Memory B cell (primary cell): ENCODE data around the gene SELENOS.
A peak's percentile ranks its signal among the peaks of the same experiment; 100 is the strongest.
"Not testable (repeated sequence)": the region's sequence is repeated elsewhere in the genome, so short reads cannot be mapped to it uniquely, and the experiment has no call there.

Experiments used
- ATAC-seq: fragments of 150-1000 bp; cut with Tn5 transposase; 2 replicates; pipeline ENCODE4 v1.10.0; 2021; ENCODE audit warnings: low read depth, mild to moderate bottlenecking, moderate library complexity
- DNase-seq, 2 donors: peaks; one replicate each; pipeline ENCODE4 v3.0.0; 2022; ENCODE audit warnings: low spot score in 2 of 2
- H3K27ac Mint-ChIP-seq: one replicate; pipeline ENCODE4 v1.8.0; 2022; ENCODE audit warnings: mild to moderate bottlenecking, moderate library complexity, mixed read lengths
- H3K27me3 Mint-ChIP-seq: one replicate; pipeline ENCODE4 v1.8.0; 2022; ENCODE audit warnings: mixed read lengths
- H3K36me3 Mint-ChIP-seq: one replicate; pipeline ENCODE4 v1.8.0; 2022; ENCODE audit warnings: mild to moderate bottlenecking, mixed read lengths
- H3K4me1 Mint-ChIP-seq: one replicate; pipeline ENCODE4 v1.8.0; 2022; ENCODE audit warnings: mixed read lengths
- H3K4me3 Mint-ChIP-seq: one replicate; pipeline ENCODE4 v1.8.0; 2022; ENCODE audit warnings: mild to moderate bottlenecking, moderate library complexity, mixed read lengths
- H3K9me3 Mint-ChIP-seq: one replicate; pipeline ENCODE4 v1.8.0; 2022; ENCODE audit warnings: mixed read lengths

SELENOS gene

DNA sequence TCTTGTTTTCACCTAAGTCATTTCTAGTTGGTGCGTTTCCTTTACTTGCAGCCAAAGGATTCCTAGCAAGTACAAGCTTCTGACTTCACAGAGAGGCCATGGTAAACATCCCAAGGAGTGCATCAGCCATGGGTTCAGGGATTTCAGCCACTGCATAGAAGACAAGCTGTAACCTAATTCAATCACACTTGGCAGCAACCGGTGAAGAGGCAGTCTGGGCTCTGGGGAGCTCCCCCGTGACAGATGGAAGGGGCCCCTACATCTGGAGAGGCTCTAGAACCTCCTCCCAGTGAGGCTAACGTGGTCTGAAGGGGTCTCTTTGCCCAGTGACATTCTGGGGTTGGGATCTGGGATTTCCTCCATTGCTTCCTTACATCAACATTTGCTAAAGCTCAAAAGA lies 26.1 kb upstream of the SELENOS start:
- ATAC-seq (no peak), DNase-seq (no peak)
- H3K4me1 Mint-ChIP-seq = no peaks in the 10 kb centered on the region
- H3K27ac Mint-ChIP-seq = no peak overlapping the region
- H3K36me3 Mint-ChIP-seq = no peaks in the 10 kb centered on the region
- peaks cover 3% of the 10 kb centered on the region for H3K27me3 Mint-ChIP-seq
- H3K4me3 Mint-ChIP-seq = no peak overlapping the region
- no peaks in the 10 kb centered on the region for H3K9me3 Mint-ChIP-seq

DNA sequence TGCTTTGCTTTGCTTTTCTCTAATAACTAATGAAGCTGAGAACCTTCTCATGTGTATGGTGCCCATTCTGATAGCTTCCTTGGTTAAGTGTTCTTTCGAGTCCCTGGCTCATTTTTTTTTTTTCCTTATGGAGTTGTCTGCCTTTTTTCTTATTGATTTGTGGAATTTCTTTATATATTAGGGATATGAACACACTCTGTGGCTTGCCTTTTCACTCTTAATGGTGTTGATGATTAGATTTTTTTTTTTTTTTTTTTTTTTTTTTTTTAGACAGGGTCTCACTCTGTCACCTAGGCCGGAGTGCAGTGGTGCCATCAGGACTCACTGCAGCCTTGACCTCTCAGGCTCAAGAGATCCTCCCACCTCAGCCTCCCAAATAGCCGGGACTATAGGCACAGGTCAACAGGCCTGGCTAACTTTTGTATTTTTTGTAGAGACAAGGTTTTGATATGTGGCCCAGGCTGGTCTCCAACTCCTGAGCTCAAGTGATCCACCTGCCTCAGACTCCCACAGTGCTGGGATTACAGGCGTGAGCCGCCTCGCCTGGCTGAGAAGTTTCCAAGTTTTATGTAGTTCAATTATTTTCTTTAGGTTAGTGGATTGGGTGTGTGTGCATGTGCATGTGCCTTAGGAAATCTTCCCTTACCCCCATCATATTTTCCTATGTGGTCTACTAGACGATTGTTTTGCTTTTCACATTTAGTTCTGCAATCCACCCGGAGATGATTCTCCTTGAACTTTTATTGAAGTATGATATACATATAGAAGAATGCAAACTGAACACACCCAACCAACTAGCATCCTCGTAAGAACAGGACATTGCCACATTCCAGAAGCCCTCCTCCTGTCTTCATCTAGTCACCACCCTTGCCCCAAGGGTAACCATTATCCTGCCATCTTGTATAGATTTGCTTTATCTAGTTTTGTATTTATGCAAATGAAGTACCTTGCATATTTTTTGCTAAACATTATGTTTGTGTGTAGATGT lies 19.4 kb upstream of the SELENOS start:
- ATAC-seq (no peak), DNase-seq (no peak)
- H3K27ac Mint-ChIP-seq = no peak overlapping the region
- no peaks in the 10 kb centered on the region for H3K9me3 Mint-ChIP-seq
- H3K4me1 Mint-ChIP-seq = peaks cover 22% of the 10 kb centered on the region
- H3K4me3 Mint-ChIP-seq = peak overlapping the region; percentile 95
- no peaks in the 10 kb centered on the region for H3K27me3 Mint-ChIP-seq
- no peaks in the 10 kb centered on the region for H3K36me3 Mint-ChIP-seq

DNA sequence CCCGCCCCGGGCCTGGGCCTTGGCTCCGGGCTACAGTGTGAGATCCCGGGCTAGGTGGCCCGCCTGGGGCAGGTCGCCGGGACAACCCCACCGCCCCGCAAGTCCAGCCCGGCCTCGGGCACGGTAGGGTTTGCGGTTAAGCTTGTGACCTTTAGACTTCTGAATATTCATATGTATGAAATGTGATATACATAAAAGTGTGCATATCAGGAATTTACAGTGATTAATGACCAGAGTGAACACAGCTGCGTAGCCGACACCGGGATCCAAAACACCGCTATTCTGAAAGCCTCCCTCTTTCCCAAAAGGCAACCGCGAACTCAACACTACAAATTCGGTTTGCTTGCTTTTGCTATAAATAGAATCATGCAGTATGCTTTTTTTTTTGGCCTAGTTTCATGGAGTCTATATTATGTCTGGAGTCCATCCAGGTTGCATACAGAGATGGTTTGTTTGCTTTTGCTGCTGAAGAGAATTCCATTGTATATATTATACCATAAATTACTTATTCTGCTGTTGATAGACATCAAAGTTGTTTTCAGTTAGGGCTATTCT lies 18.4 kb upstream of the SELENOS start:
- Mint-ChIP-seq H3K27me3 (no peaks in the 10 kb centered on the region), H3K4me3 (peak overlapping the region; percentile 95), H3K4me1 (peaks cover 25% of the 10 kb centered on the region), H3K27ac (peak overlapping the region; percentile 97), H3K36me3 (no peaks in the 10 kb centered on the region), H3K9me3 (no peaks in the 10 kb centered on the region)
- no peak for DNase-seq
- no peak for ATAC-seq

DNA sequence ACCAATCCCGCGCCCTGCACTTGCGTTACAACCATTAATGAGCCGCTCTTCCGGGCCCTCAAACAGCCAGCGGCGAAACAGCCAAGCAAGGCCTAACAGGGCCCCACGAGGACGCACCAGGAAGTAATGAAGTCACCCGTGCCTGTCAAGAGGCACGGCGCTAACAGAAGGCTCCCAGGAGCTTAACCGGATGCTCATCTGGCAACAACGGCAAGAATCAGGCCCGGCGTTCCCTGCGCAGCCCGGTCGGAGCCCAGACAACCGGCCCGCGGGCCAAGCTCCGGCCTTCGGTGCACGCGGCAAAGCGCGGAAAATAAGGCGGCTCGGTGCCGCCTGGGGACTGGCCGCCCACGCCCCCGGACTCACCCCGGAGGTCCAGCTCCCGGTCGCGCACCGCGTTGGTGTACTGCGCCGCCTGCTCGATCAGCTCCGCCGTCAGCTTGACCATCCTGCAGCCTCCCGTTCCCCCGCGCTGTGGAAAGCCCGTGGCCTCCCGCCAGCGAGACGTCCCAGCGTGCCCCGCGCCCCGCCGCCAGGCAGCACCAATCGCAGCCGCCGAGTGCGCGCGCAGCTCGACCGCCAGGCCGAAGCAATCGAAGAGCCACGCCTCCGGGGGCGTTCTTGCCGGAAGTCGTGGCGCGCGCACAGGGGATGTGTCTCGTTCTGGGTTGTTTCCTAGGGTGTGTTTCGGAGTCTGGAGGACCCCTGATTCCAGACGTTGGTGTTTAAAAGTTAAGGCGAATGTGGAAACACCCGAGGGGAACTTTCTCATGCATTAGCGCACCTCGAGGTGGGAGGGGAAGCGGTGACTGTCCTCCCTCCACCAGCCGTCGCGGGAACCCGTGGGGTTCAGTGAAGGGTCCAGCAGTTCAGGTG lies 17.7 kb upstream of the SELENOS start, which contains the start of gene SNRPA1:
SNRPA1 (minus strand) TSS at position 518 of the 876 bp plus-strand sequence; CDS start at position 448, 70 bp downstream.
- no peaks in the 10 kb centered on the region for H3K9me3 Mint-ChIP-seq
- H3K36me3 Mint-ChIP-seq = no peaks in the 10 kb centered on the region
- peak within 1 kb of the TSS; percentile 97 for H3K27ac Mint-ChIP-seq
- H3K4me1 Mint-ChIP-seq = peaks cover 27% of the 10 kb centered on the region
- ATAC-seq (peak; percentile 78), DNase-seq (peak; percentile 95 to 98)
- H3K27me3 Mint-ChIP-seq = no peaks in the 10 kb centered on the region
- peak within 1 kb of the TSS; percentile 95 for H3K4me3 Mint-ChIP-seq

DNA sequence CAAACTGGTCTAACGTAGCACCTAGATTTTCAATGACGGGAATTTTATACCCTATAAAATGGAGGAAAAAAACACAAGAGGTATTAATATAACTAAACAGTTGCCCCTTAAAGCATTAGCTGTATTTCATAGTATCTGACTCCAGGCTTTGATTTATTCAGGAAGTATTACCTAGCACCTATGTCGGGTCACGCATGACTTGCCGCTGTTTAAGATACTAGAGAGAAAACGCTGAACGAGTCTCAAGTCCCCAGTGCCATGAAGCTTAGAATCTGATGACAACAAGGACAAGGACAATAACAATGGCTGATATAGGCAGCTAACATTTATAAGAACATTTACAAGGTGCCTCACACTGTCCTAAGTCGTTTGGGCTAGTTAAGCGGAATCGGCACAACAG lies 15.8 kb upstream of the SELENOS start:
- no peak for DNase-seq
- H3K4me1 Mint-ChIP-seq = peaks cover 35% of the 10 kb centered on the region

DNA sequence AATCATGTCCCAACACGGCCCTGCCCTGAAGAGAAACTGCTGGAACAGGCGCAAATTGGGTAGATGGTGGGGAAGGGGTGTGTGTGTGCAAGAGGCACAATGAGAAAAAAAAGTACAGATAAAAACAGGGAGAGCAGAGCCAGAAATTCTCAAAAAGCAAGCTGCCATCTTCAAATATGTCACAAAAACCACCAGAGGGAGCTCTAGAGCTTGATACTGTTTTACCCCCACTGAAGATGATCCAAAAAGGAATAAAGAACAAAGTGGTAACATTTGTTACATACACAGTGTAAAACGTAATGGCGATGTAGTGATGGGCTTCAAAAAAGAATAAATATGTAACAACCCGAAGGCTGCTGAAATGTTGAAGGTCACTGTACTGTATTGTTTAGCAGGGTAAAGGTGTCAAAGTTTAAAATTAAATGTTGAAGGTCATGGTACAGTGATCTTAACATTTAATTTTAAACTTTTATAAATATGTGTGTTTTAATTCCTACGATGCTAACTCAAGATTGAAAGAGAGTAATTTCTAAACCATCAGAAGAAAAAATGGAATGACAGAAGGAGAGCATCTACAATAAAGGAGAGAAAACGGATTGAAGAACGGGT lies 11.7 kb upstream of the SELENOS start:
- no peaks in the 10 kb centered on the region for H3K27me3 Mint-ChIP-seq
- H3K9me3 Mint-ChIP-seq = no peaks in the 10 kb centered on the region
- no peak overlapping the region for H3K4me3 Mint-ChIP-seq
- H3K4me1 Mint-ChIP-seq = peaks cover 23% of the 10 kb centered on the region
- no peak overlapping the region for H3K27ac Mint-ChIP-seq
- peak in 1 of 2 donors; percentile 63 for DNase-seq
- ATAC-seq = peak; percentile 60
- peaks cover 14% of the 10 kb centered on the region for H3K36me3 Mint-ChIP-seq

More for the DNA sequence above, 15.8 kb upstream of the SELENOS start:
- Mint-ChIP-seq H3K27ac (peak overlapping the region; percentile 97), H3K4me3 (peak overlapping the region; percentile 95), H3K36me3 (peaks cover 6% of the 10 kb centered on the region), H3K27me3 (no peaks in the 10 kb centered on the region), H3K9me3 (no peaks in the 10 kb centered on the region)
- ATAC-seq = peak; percentile 19

DNA sequence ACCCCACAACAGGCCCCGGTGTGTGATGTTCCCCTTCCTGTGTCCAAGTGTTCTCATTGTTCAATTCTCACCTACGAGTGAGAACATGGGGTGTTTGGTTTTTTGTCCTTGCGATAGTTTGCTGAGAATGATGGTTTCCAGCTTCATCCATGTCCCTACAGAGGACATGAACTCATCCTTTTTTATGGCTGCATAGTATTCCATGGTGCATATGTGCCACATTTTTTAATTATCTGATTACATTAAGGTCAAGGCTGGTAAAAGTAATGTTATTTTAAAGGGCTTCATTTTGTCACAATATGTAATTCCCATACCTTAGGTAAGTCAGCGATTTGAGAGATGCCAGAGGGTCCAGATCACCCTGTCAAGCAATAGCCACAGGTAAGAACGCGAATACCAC lies 10.1 kb upstream of the SELENOS start:
- H3K4me1 Mint-ChIP-seq = peaks cover 13% of the 10 kb centered on the region
- not testable (repeated sequence) for H3K27ac Mint-ChIP-seq, H3K27me3 Mint-ChIP-seq, H3K4me3 Mint-ChIP-seq, ATAC-seq, DNase-seq, H3K9me3 Mint-ChIP-seq
- H3K36me3 Mint-ChIP-seq = peaks cover 17% of the 10 kb centered on the region

DNA sequence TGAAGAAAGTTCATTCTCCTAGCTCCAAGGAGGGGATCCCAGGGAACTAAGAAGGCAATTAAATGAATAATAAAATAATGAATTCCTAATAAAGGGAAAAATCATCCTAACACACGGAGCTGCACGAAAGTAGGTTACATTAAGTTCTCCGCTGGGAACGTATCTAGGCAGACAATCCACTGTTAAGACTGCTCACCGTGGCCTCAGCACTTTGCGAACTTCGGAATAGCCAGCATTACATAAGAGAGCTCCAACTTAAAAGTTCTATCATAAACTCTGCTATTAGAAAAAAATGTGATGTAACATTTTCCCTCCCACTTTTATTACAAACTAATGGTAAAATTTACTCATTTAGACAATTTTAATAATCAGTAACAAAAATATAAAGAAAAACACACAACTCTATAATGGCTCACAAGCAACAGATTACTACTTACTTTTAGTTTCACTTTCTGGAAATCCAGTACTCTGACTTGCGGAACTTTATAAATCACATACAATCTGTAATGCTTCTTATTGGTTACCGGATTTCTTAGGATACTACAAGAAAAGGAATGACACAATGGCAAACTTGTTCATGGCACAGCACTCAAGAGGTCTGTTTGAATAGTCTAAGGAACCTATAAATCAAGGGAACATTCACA lies 9.3 kb upstream of the SELENOS start:
- H3K36me3 Mint-ChIP-seq = peaks cover 21% of the 10 kb centered on the region
- no peaks in the 10 kb centered on the region for H3K27me3 Mint-ChIP-seq
- no peak overlapping the region for H3K4me3 Mint-ChIP-seq
- ATAC-seq (no peak), DNase-seq (no peak)
- no peaks in the 10 kb centered on the region for H3K9me3 Mint-ChIP-seq
- peaks cover 13% of the 10 kb centered on the region for H3K4me1 Mint-ChIP-seq
- no peak overlapping the region for H3K27ac Mint-ChIP-seq

DNA sequence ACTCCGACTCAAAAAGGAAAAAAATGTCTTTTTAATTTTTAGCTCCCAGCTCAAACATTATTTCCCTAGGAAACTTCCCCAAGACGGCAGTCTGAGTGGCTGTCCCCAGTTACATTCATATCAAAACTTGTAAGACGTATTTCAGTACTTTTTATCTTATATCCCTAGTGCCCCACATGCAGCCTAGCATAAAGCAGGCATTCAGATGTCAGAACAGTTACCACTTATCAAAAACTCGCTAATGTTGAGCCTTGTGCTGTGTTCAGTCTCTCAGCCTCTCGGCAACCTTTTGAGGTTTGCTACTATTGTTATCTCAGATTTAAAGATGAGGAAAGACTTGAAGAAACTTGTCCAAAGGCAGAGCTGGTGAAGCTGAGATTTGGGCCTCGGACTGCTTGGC lies 6.6 kb upstream of the SELENOS start:
- Mint-ChIP-seq H3K9me3 (no peaks in the 10 kb centered on the region), H3K4me3 (no peak overlapping the region), H3K27me3 (no peaks in the 10 kb centered on the region), H3K4me1 (peaks cover 6% of the 10 kb centered on the region), H3K27ac (no peak overlapping the region), H3K36me3 (peaks cover 21% of the 10 kb centered on the region)
- ATAC-seq (no peak), DNase-seq (no peak)

DNA sequence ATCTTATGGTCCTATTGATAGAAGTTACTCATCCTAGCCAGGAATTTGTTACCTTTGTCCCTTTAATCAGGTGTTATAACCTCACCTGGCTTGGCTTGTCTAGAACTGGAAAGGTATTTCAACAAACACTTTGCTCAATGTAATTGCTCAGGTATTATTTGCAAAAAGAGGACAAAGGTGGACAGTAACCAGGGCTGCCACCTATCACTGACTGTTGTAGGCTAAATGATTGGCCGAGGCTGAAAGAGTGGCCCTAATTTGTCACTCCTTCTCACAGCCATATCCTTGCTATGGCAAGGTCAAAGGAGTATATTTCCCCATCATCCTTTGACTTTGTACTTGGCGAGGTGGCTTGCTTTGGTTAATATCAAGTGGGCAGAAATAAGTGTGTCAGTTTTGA lies 2.7 kb upstream of the SELENOS start:
- no peaks in the 10 kb centered on the region for H3K9me3 Mint-ChIP-seq
- H3K4me1 Mint-ChIP-seq = peaks cover 3% of the 10 kb centered on the region
- H3K27me3 Mint-ChIP-seq = no peaks in the 10 kb centered on the region
- ATAC-seq (no peak), DNase-seq (no peak)
- no peak overlapping the region for H3K4me3 Mint-ChIP-seq
- peaks cover 11% of the 10 kb centered on the region for H3K36me3 Mint-ChIP-seq
- peak overlapping the region; percentile 50 for H3K27ac Mint-ChIP-seq

DNA sequence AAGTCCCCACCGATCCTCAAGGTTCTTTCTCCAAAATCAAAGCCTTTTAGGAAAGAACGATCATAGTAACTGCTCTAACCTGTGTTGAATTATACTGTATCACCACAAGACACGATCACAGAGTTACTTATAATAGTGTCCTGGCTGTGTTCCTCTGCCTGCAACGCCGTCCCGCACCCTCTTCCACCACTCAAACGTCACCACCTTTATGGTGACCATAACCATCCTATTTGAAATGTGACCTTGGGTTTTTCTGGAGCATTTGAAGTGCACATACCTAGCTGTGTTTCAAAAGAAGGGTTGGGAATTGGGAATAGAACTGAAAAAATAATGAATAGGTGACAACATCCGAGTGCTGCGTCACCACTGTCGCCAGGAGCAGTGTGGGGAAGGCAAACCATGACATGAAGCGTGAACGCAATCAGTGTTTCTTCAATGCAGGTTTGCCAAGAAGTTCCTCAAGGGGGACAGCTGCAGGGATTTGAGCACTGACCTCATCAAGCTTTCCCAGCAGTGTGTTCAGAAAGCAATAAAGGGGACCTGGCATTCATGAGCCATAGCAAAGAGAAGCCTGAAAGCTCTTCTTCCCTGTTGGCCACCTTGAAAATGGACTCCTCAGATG lies 769 bp upstream of the SELENOS start:
- H3K27me3 Mint-ChIP-seq = no peaks in the 10 kb centered on the region
- H3K27ac Mint-ChIP-seq = no peak overlapping the region
- no peaks in the 10 kb centered on the region for H3K9me3 Mint-ChIP-seq
- peaks cover 3% of the 10 kb centered on the region for H3K4me1 Mint-ChIP-seq
- H3K4me3 Mint-ChIP-seq = peak overlapping the region; percentile 98
- no peak for DNase-seq
- ATAC-seq = no peak
- peaks cover 26% of the 10 kb centered on the region for H3K36me3 Mint-ChIP-seq

DNA sequence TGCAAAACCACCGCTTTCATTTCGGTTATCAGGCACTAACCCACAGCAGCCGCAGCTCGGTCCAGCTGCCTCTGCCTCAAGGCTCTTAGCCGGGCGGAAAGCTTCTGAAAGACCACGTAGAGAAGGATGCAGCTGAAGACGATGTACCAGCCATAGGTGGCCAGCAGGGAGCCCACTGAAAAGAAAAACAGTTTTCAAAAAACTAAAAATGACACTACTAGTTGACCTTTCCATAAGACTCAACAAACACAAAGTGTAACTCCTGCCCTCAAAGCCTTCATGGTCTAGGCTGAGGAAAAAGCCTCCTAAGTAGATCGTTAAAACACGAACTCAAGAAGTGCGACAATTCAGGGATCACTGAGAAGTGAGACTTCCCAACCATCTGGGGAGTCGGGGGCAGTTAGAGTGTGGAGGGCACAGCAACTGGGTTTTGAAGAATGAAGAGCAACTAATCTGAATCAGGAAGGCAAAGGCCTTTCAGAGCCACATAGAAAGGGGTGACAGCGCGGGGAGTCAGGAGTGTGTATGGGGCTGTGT lies 716 bp downstream of the SELENOS start:
- Mint-ChIP-seq H3K4me1 (peaks cover 3% of the 10 kb centered on the region), H3K27ac (peak overlapping the region; percentile 91), H3K9me3 (no peaks in the 10 kb centered on the region), H3K36me3 (peaks cover 27% of the 10 kb centered on the region), H3K27me3 (no peaks in the 10 kb centered on the region), H3K4me3 (peak overlapping the region; percentile 98)
- DNase-seq (no peak), ATAC-seq (peak; percentile 6)
